GM18502 (cell line): ENCODE data around the gene PDZK1IP1.
"Not testable (repeated sequence)": the region's sequence is repeated elsewhere in the genome, so short reads cannot be mapped to it uniquely, and the experiment has no call there.

Source experiments
- ATAC-seq: cut with Tn5 transposase; IDR thresholded peaks from one replicate; pipeline ENCODE4 v1.9.1; 2021; ENCODE audit warnings: mild to moderate bottlenecking; ENCODE audit not compliant: unreplicated experiment, poor library complexity

Gene PDZK1IP1

DNA sequence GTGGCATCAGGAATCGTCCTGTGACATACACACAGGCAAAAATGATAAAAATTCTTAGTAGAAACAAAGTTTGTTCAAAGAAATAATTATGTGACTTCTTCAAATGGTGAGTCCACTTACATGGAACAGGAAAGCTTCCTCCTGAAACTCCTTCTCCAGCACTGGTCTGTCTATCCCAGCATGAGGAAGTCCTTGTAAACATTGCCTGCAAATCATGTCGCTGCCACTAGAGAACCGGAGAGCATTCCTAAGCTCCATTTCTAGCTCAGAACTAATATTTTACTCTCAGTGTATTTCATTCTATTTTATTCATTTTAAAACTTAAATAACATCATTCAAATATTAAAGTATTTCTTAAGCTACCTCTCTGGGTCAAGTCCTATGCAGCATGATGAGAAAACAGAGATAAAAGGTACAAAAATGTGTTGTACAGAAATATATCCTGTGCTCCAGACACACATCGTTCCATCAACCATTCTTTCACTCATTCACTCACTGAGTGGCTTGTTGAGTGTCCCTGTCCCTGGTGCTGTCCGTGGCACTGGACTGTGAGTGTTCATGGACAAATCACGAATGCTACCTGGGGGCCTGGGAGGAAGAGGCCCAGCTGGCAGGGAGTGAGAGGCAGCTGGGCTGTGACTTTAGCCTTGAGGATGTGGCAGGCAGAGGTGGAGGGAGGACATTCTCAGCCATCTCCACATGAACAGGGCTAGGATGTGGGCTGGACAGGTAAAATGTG lies 42.6 kb downstream of the PDZK1IP1 start:
- no peak for ATAC-seq

DNA sequence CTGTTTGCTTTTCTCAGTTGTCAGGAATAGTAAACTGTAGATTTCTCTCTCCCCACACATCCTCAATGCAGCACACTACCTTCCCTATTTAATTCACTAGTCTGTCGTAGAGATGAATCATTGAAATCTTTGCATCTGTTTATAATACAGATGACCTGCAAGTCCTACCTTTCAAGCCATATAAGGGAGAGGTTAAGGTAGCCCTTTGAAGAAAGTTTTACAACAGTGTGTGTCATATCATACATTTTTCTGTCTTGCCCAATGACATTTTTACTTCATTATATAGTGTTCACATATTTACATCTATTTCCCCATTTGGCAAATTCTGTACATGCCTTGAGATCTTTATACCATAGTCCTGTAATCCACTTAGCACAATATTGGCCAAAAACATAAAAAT lies 43.3 kb downstream of the PDZK1IP1 start:
- not testable (repeated sequence) for ATAC-seq

DNA sequence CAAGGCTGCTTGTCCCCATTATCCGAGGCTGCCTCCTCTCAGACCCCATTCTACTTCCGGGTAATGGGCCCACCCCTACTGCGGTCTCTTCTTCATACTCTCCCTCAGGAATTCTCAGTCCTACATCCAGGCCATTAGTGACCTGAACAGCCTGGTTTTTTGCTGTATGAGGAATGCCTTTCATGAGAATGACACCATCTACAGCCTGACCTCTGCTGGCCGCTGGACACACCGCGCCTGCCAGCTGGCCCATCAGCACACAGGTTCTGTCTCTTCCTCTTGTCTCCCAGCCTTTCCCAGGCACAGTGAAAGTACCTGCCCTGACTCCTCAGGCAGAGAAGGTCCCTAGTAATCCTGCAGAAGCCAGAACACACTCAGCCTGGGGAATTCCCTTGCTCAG lies 46.2 kb downstream of the PDZK1IP1 start:
- not testable (repeated sequence) for ATAC-seq

- not testable (repeated sequence) for ATAC-seq
Measured at GRCh38 chr1:47140358-47140757, 49.5 kb downstream of the PDZK1IP1 start.

GRCh38 chr1:47137925-47138615 lies 51.8 kb downstream of the PDZK1IP1 start:
- no peak for ATAC-seq

DNA sequence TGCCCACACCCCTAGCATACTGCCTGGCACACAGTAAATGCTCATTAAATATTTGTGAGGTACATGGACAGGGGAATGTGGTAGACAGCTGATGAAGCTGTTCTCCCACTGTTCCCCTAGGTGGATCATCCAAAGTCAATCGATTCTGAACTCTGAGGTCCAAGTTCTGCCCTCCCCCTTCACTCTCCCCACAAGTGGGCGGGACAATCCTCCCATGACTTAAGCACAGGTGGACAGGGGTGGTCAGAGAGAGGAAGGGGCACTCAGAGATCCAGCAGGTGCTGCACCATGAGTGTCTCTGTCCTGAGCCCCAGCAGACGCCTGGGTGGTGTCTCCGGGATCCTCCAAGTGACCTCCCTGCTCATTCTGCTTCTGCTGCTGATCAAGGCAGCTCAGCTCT lies 52.6 kb downstream of the PDZK1IP1 start, which contains the start of gene CYP4A22:
Gene CYP4A22 (plus strand): TSS at position 244 of the 400 bp plus-strand sequence. CDS start 45 bp downstream, at position 289.
- ATAC-seq: no peak
